ENCODE results near the gene TRAF3IP1.
"Not testable (repeated sequence)": the region's sequence is repeated elsewhere in the genome, so short reads cannot be mapped to it uniquely, and the experiment has no call there.

TRAF3IP1 gene

GRCh38 chr2:238320246-238320647, at the start of gene TRAF3IP1:
Gene TRAF3IP1, plus strand, starts transcription at chr2:238320518. Its CDS starts 145 bp downstream, at chr2:238320663.
- peak; percentile 86 for DNase-seq

GRCh38 chr2:238270606-238271005, 49.7 kb upstream of the TRAF3IP1 start:
- no peak for DNase-seq

GRCh38 chr2:238271061-238271554, 49.2 kb upstream of the TRAF3IP1 start:
- no peak for DNase-seq

- DNase-seq, result not testable (repeated sequence)
These were observed 48.6 kb upstream of the TRAF3IP1 start for GRCh38 chr2:238271686-238272085.

- DNase-seq, result no peak
These were observed 48.2 kb upstream of the TRAF3IP1 start for GRCh38 chr2:238272156-238272555.

- DNase-seq, result not testable (repeated sequence)
These were observed 46.9 kb upstream of the TRAF3IP1 start for GRCh38 chr2:238273433-238273832.

GRCh38 chr2:238274152-238274865, 46.0 kb upstream of the TRAF3IP1 start:
- no peak for DNase-seq

GRCh38 chr2:238277695-238278094, 42.6 kb upstream of the TRAF3IP1 start:
- no peak for DNase-seq

GRCh38 chr2:238278626-238279323, 41.5 kb upstream of the TRAF3IP1 start:
- no peak for DNase-seq

- no peak for DNase-seq
These were observed 41.0 kb upstream of the TRAF3IP1 start for GRCh38 chr2:238279324-238279682.

- DNase-seq, result no peak
These were observed 40.1 kb upstream of the TRAF3IP1 start for GRCh38 chr2:238280083-238280825.

- no peak for DNase-seq
These were observed 38.4 kb upstream of the TRAF3IP1 start for GRCh38 chr2:238281826-238282480.

- DNase-seq, result no peak
These were observed 37.2 kb upstream of the TRAF3IP1 start for GRCh38 chr2:238282861-238283738.

GRCh38 chr2:238284802-238285515, 35.4 kb upstream of the TRAF3IP1 start:
- no peak for DNase-seq

- no peak for DNase-seq
These were observed 34.6 kb upstream of the TRAF3IP1 start for GRCh38 chr2:238285653-238286082.

- DNase-seq, result no peak
These were observed 34.2 kb upstream of the TRAF3IP1 start for GRCh38 chr2:238286095-238286494.

- no peak for DNase-seq
These were observed 33.8 kb upstream of the TRAF3IP1 start for GRCh38 chr2:238286551-238286950.

- no peak for DNase-seq
These were observed 33.2 kb upstream of the TRAF3IP1 start for GRCh38 chr2:238286987-238287736.

GRCh38 chr2:238287737-238288649, 32.3 kb upstream of the TRAF3IP1 start, which contains the start of gene PER2:
Gene PER2, minus strand, starts transcription at chr2:238288610. Its CDS starts 10,674 bp downstream, at chr2:238277936.
- DNase-seq, result peak; percentile 50
